COLO668 (cell line): ENCODE measurements around the gene VPS36.
"Not testable (repeated sequence)": the region's sequence is repeated elsewhere in the genome, so short reads cannot be mapped to it uniquely, and the experiment has no call there.

Experiments
- DNase-seq: peaks from one replicate; lab custom pipeline; 2025; ENCODE audit not compliant: unreplicated experiment; lab: John Stamatoyannopoulos, UW

VPS36 gene

GRCh38 chr13:52447354-52447753 is 3.1 kb downstream of the VPS36 start:
- peak; percentile 27 for DNase-seq

- no peak for DNase-seq
Observed at GRCh38 chr13:52446265-52446664, 4.2 kb downstream of the VPS36 start.

- no peak for DNase-seq
Observed at GRCh38 chr13:52432456-52432855, 18.0 kb downstream of the VPS36 start.

- DNase-seq: no peak
Observed at GRCh38 chr13:52428295-52428694, 22.1 kb downstream of the VPS36 start.

GRCh38 chr13:52421216-52421615 is 29.2 kb downstream of the VPS36 start:
- DNase-seq: no peak

GRCh38 chr13:52419080-52419479 is 31.4 kb downstream of the VPS36 start:
- no peak for DNase-seq

GRCh38 chr13:52414963-52415362 is 35.5 kb downstream of the VPS36 start:
- DNase-seq: no peak

GRCh38 chr13:52414051-52414450 is 36.4 kb downstream of the VPS36 start:
- DNase-seq: no peak

- no peak for DNase-seq
Observed at GRCh38 chr13:52412128-52412527, 38.3 kb downstream of the VPS36 start.

- DNase-seq: no peak
Observed at GRCh38 chr13:52411629-52412028, 38.8 kb downstream of the VPS36 start.

- not testable (repeated sequence) for DNase-seq
Observed at GRCh38 chr13:52408071-52408658, 42.3 kb downstream of the VPS36 start.

GRCh38 chr13:52407436-52407835 is 43.0 kb downstream of the VPS36 start:
- DNase-seq: not testable (repeated sequence)

- DNase-seq: no peak
Observed at GRCh38 chr13:52406629-52407028, 43.8 kb downstream of the VPS36 start.

GRCh38 chr13:52405767-52406494 is 44.5 kb downstream of the VPS36 start, which contains the start of gene THSD1:
Gene THSD1 (minus strand): TSS chr13:52406172. CDS start chr13:52402600, 3,572 bp downstream.
- DNase-seq: peak; percentile 75

GRCh38 chr13:52405369-52405766 is 45.1 kb downstream of the VPS36 start:
- DNase-seq: no peak

- no peak for DNase-seq
Observed at GRCh38 chr13:52399708-52400107, 50.7 kb downstream of the VPS36 start.

GRCh38 chr13:52399046-52399445 is 51.4 kb downstream of the VPS36 start:
- DNase-seq: no peak

- DNase-seq: no peak
Observed at GRCh38 chr13:52395704-52396103, 54.7 kb downstream of the VPS36 start.

GRCh38 chr13:52394586-52394985 is 55.8 kb downstream of the VPS36 start:
- DNase-seq: no peak

GRCh38 chr13:52393572-52394357 is 56.7 kb downstream of the VPS36 start:
- DNase-seq: no peak

GRCh38 chr13:52387721-52388120 is 62.7 kb downstream of the VPS36 start:
- no peak for DNase-seq

GRCh38 chr13:52385870-52386269 is 64.6 kb downstream of the VPS36 start:
- DNase-seq: no peak
